H1 (cell line): ENCODE data around the gene SULF2. TPM values are rescaled to one million over a fixed set of nuclear protein-coding genes. Genes with fewer than 3 reads are reported as not detected.

Experiments
- CTCF ChIA-PET: fragments of 300-600 bp; sonication (Branson Sonifier 250); formaldehyde crosslinking; loops from one replicate; lab custom pipeline; 2021; ENCODE audit not compliant: partially characterized antibody; lab: Charles Lee
- POLR2A ChIA-PET: fragments of 300-600 bp; sonication (Branson Sonifier 250); formaldehyde crosslinking; loops from one replicate; lab custom pipeline; 2021; ENCODE audit warnings: inconsistent platforms; ENCODE audit not compliant: partially characterized antibody; lab: Charles Lee
- DNase-seq, 2 experiments: peaks; one replicate each; pipeline versions ENCODE4 v3.0.0 to v3.0.0-alpha.2; 2010 to 2022; ENCODE audit warnings: low spot score in 2 of 2, low read depth in 1 of 2, mixed read lengths in 1 of 2
- FAIRE-seq: peaks from 2 replicates; lab custom pipeline; 2011; peaks lifted over from hg19 to GRCh38; lab: Jason Lieb, UNC
- H2AFZ ChIP-seq: 2 replicates; pipeline ENCODE4 v1.8.1; 2012; ENCODE audit warnings: low read length, inconsistent platforms
- H2AK5ac ChIP-seq: 2 replicates; pipeline ENCODE4 v1.6.1; 2013; ENCODE audit warnings: low read depth, low read length
- H2BK120ac ChIP-seq: replicated peaks from 2 replicates; pipeline ENCODE3; 2013; ENCODE audit warnings: low read depth, low read length, inconsistent platforms
- H2BK12ac ChIP-seq: 2 replicates; pipeline ENCODE4 v1.6.1; 2013; ENCODE audit warnings: low read depth, low read length
- H2BK15ac ChIP-seq: 2 replicates; pipeline ENCODE4 v1.6.1; 2013; ENCODE audit warnings: low read length
- H2BK20ac ChIP-seq: 2 replicates; pipeline ENCODE4 v1.6.1; 2013; ENCODE audit warnings: low read length
- H2BK5ac ChIP-seq: 2 replicates; pipeline ENCODE4 v1.6.1; 2013; ENCODE audit warnings: low read depth, low read length
- H3K14ac ChIP-seq: 2 replicates; pipeline ENCODE4 v1.6.1; 2013; ENCODE audit warnings: inconsistent platforms; ENCODE audit not compliant: insufficient read length
- H3K18ac ChIP-seq: 2 replicates; pipeline ENCODE4 v1.6.1; 2013; ENCODE audit warnings: low read length; ENCODE audit errors: extremely low read depth
- H3K23ac ChIP-seq: 2 replicates; pipeline ENCODE4 v1.6.1; 2013; ENCODE audit warnings: inconsistent platforms; ENCODE audit not compliant: insufficient read length
- H3K23me2 ChIP-seq: 2 replicates; pipeline ENCODE4 v1.6.1; 2013; ENCODE audit warnings: low read depth, low read length
- H3K27ac ChIP-seq: 2 replicates; pipeline ENCODE4 v1.6.1; 2011; ENCODE audit warnings: low read depth, low read length, inconsistent platforms
- H3K27me3 ChIP-seq, 4 experiments: replicated peaks in 1 of 4; 1 replicate in 1 of 4; 2 replicates in 3 of 4; pipeline versions ENCODE4 v1.6.1 to v1.8.1; 2011 to 2013; ENCODE audit warnings: low read length in 3 of 4, mild to moderate bottlenecking in 3 of 4, inconsistent platforms in 2 of 4, mixed read lengths in 2 of 4, moderate library complexity in 1 of 4; ENCODE audit not compliant: control insufficient read depth in 3 of 4, insufficient read depth in 3 of 4; ENCODE audit errors: extremely low read depth in 1 of 4
- H3K36me3 ChIP-seq, 4 experiments: 2 replicates each; pipeline versions ENCODE4 v1.6.1 to v1.8.1; 2011 to 2013; ENCODE audit warnings: mild to moderate bottlenecking in 4 of 4, low read length in 3 of 4, moderate library complexity in 2 of 4, control low read depth in 1 of 4, inconsistent platforms in 1 of 4; ENCODE audit not compliant: insufficient read depth in 4 of 4, control insufficient read depth in 2 of 4
- H3K4ac ChIP-seq: replicated peaks from 2 replicates; pipeline ENCODE3; 2013; ENCODE audit warnings: low read length, low read depth, mixed read lengths, inconsistent platforms; ENCODE audit not compliant: insufficient read length
- H3K4me1 ChIP-seq, 4 experiments: replicated peaks in 1 of 4; 1 replicate in 1 of 4; 2 replicates in 3 of 4; pipeline versions ENCODE4 v1.6.1 to v1.8.1; 2011 to 2013; ENCODE audit warnings: low read length in 3 of 4, inconsistent platforms in 2 of 4, mixed read lengths in 1 of 4; ENCODE audit not compliant: insufficient read depth in 4 of 4, control insufficient read depth in 3 of 4
- H3K4me2 ChIP-seq, 2 experiments: 2 replicates each; pipeline versions ENCODE4 v1.6.1 to v1.8.1; 2011 to 2013; ENCODE audit warnings: low read depth in 2 of 2, low read length in 2 of 2, control low read depth in 1 of 2, inconsistent platforms in 1 of 2, mild to moderate bottlenecking in 1 of 2; ENCODE audit not compliant: insufficient read depth in 1 of 2
- H3K4me3 ChIP-seq, 4 experiments: fragments of 200-600, 300-600 bp in 1 of 4; sonication (generic), shearing (Covaris generic), sonication (Bioruptor Twin) in 1 of 4; 2 replicates each; pipeline versions ENCODE4 v1.5.1 to v1.8.1; 2011 to 2016; ENCODE audit warnings: low read length in 4 of 4, low read depth in 3 of 4, control low read depth in 2 of 4, inconsistent platforms in 2 of 4, mild to moderate bottlenecking in 2 of 4, mixed read lengths in 1 of 4, moderate library complexity in 1 of 4; ENCODE audit not compliant: insufficient read depth in 2 of 4; ENCODE audit errors: extremely low read depth in 1 of 4
- H3K56ac ChIP-seq: replicated peaks from 2 replicates; pipeline ENCODE3; 2013; ENCODE audit warnings: low read depth, mild to moderate bottlenecking, mixed read lengths, low read length, inconsistent platforms; ENCODE audit not compliant: insufficient read length
- H3K79me1 ChIP-seq: 2 replicates; pipeline ENCODE4 v1.6.1; 2013; ENCODE audit warnings: low read depth, low read length, control low read depth
- H3K79me2 ChIP-seq, 2 experiments: 2 replicates each; pipeline versions ENCODE4 v1.6.1 to v1.8.1; 2012 to 2013; ENCODE audit warnings: low read length in 2 of 2, mild to moderate bottlenecking in 2 of 2, inconsistent platforms in 1 of 2; ENCODE audit not compliant: insufficient read depth in 2 of 2, control insufficient read depth in 1 of 2
- H3K9ac ChIP-seq, 4 experiments: replicated peaks in 1 of 4; 1 replicate in 1 of 4; 2 replicates in 3 of 4; pipeline versions ENCODE4 v1.6.1 to v1.8.1; 2011 to 2013; ENCODE audit warnings: low read depth in 3 of 4, low read length in 3 of 4, control low read depth in 2 of 4, mild to moderate bottlenecking in 2 of 4, moderate library complexity in 2 of 4, inconsistent platforms in 1 of 4; ENCODE audit errors: extremely low read depth in 1 of 4
- H3K9me3 ChIP-seq, 2 experiments: 2 replicates each; pipeline versions ENCODE4 v1.6.1 to v1.8.1; 2012 to 2013; ENCODE audit warnings: mild to moderate bottlenecking in 2 of 2, moderate library complexity in 2 of 2, control low read depth in 1 of 2, inconsistent platforms in 1 of 2, low read depth in 1 of 2, low read length in 1 of 2, mixed read lengths in 1 of 2; ENCODE audit not compliant: insufficient read depth in 2 of 2
- H4K20me1 ChIP-seq, 2 experiments: replicated peaks in 1 of 2; 2 replicates each; pipeline versions ENCODE3 to v1.8.1; 2011 to 2013; ENCODE audit warnings: inconsistent platforms in 2 of 2, low read length in 2 of 2, mild to moderate bottlenecking in 1 of 2; ENCODE audit not compliant: insufficient read depth in 2 of 2, control insufficient read depth in 1 of 2
- H4K5ac ChIP-seq: 2 replicates; pipeline ENCODE4 v1.6.1; 2013; ENCODE audit warnings: low read length, low read depth, mixed read lengths, inconsistent platforms; ENCODE audit not compliant: insufficient read length
- H4K8ac ChIP-seq: 2 replicates; pipeline ENCODE4 v1.8.0; 2013; ENCODE audit warnings: mild to moderate bottlenecking, moderate library complexity, low read length, inconsistent platforms; ENCODE audit not compliant: insufficient read depth; ENCODE audit errors: extremely low read depth
- H4K91ac ChIP-seq: replicated peaks from 2 replicates; pipeline ENCODE3; 2013; ENCODE audit warnings: low read length, mixed read lengths, inconsistent platforms; ENCODE audit not compliant: insufficient read length
- ASH2L ChIP-seq: fragments of 200-600, 300-600 bp; sonication (generic); IDR thresholded peaks from one replicate; pipeline ENCODE4 v1.7.1; 2017; ENCODE audit warnings: low read length
- BRCA1 ChIP-seq: IDR thresholded peaks from 2 replicates; pipeline ENCODE4 v1.6.1; 2012; ENCODE audit warnings: low read depth, low read length, improper control_type of control experiment
- CTBP2 ChIP-seq: IDR thresholded peaks from 2 replicates; pipeline ENCODE4 v1.7.0; 2011; ENCODE audit warnings: borderline replicate concordance, mild to moderate bottlenecking, moderate library complexity, mixed read lengths, low read length; ENCODE audit not compliant: insufficient read depth, insufficient read length
- KDM1A ChIP-seq: fragments of 200-600, 300-600 bp; sonication (generic); IDR thresholded peaks from 2 replicates; pipeline ENCODE4 v1.7.1; 2016; ENCODE audit warnings: mild to moderate bottlenecking, low read length, borderline replicate concordance
- MAFK ChIP-seq: IDR thresholded peaks from 2 replicates; pipeline ENCODE4 v1.6.1; 2012; ENCODE audit warnings: low read depth, mild to moderate bottlenecking, improper control_type of control experiment, low read length
- RAD21 ChIP-seq, 2 experiments: IDR thresholded peaks in 1 of 2; conservative IDR thresholded peaks in 1 of 2; 2 replicates each; pipeline ENCODE4 v1.6.1; 2011; ENCODE audit warnings: low read depth in 2 of 2, low read length in 2 of 2, improper control_type of control experiment in 1 of 2, inconsistent platforms in 1 of 2, mild to moderate bottlenecking in 1 of 2, moderate library complexity in 1 of 2
- RNF2 ChIP-seq: fragments of 200-900, 300-1000 bp; sonication (generic); IDR thresholded peaks from 2 replicates; pipeline ENCODE4 v1.7.1; 2016; ENCODE audit warnings: borderline replicate concordance, low read depth, mild to moderate bottlenecking, antibody characterized with exemption, low read length; ENCODE audit not compliant: poor library complexity, severe bottlenecking; ENCODE audit errors: missing control alignments
- SP1 ChIP-seq: IDR thresholded peaks from 2 replicates; pipeline ENCODE4 v1.6.1; 2011; ENCODE audit warnings: low read depth, low read length
- SP2 ChIP-seq: IDR thresholded peaks from 2 replicates; pipeline ENCODE4 v1.6.1; 2012; ENCODE audit warnings: mild to moderate bottlenecking, low read length, inconsistent platforms
- WGBS, 2 experiments: shearing (Covaris generic) in 1 of 2; methylation state at CpG; one replicate each; pipeline versions ENCODE4 v1.1.6 to v1.1.7; 2013 to 2015; ENCODE audit warnings: low lambda C conversion rate in 2 of 2, mixed read lengths in 2 of 2, inconsistent platforms in 1 of 2, low coverage in 1 of 2, missing lambda C conversion rate in 1 of 2; ENCODE audit not compliant: insufficient replicate concordance in 2 of 2, insufficient coverage in 1 of 2, insufficient read length in 1 of 2; ENCODE audit errors: extremely low coverage in 1 of 2, missing lambda C conversion rate in 1 of 2; 5-methylcytosine and 5-hydroxymethylcytosine counted together
- polyA plus RNA-seq, 7 experiments: library from polyadenylated mRNA; depleted of rRNA in 3 of 7; stranded (reverse) in 5 of 7; unstranded in 2 of 7; fragments of >200 nt in 5 of 7; fragments of 200-250 nt in 2 of 7; gene quantifications; 1 replicate in 5 of 7; 2 replicates in 1 of 7; 4 replicates in 1 of 7; pipeline versions ENCODE4 v1.2.1 to v1.2.3, GENCODE V29; 2011 to 2013; ENCODE audit warnings: missing spikeins in 2 of 7, mixed read lengths in 2 of 7
- total RNA-seq: library from RNA; stranded (reverse); fragmentation: NEBNext Ultra II Directional; extraction: Animal tissue kit (Norgen Biotek cat#: 25700); gene quantifications from 2 replicates; pipeline ENCODE4 v1.2.1, GENCODE V29; 2021
- TF ChIP-seq, protein P1 (sequence below): IDR thresholded peaks from 2 replicates; pipeline ENCODE4 v1.6.1; 2011; ENCODE audit warnings: low read length, improper control_type of control experiment

SULF2 gene
- total and polyA plus RNA-seq, 2 of the 8 experiments (the other 6 are each of a cell fraction or from before 2014, with no cell fraction given), result 15.7 to 28.2 TPM

DNA sequence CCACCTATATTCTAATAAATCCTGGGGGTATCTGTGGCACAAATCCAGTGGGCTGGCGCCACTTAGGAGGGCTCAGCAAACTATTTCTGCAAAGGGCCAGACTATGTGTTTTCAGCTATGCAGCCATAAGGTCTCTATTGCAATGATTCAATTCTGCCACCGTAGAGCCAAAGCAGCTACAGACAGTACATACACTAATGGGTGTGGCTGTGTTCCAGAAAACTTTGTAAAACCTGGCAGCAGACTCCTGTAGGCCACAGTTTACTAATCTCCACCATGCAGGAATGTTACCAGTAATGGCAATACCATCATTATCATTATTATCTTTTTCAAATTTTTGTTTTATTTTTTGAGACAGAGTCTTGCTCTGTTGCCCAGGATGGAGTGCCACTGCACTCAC, 65.7 kb downstream of the SULF2 start:
- Histone ChIP-seq H3K18ac (no peak overlapping the region), H3K9me3 (0 out of 4 replicates have a peak, but pooled peaks cover 3% of the 10 kb centered on the region in 2 experiments), H3K23me2 (no peaks in the 10 kb centered on the region), H3K27me3 (no peaks in the 10 kb centered on the region), H4K20me1 (no peaks in the 10 kb centered on the region), H3K56ac (no peak overlapping the region), H2BK20ac (no peak overlapping the region), H4K8ac (no peak overlapping the region), H2AK5ac (no peak overlapping the region), H3K79me2 (no peaks in the 10 kb centered on the region), H2BK120ac (no peak overlapping the region), H3K23ac (no peak overlapping the region), H3K4me2 (no peak overlapping the region), H3K27ac (no peak overlapping the region), H3K4me1 (no peaks in the 10 kb centered on the region), H4K5ac (no peak overlapping the region), H2BK15ac (no peak overlapping the region), H2BK5ac (no peak overlapping the region), H3K4me3 (no peak overlapping the region), H3K36me3 (no peaks in the 10 kb centered on the region), H3K9ac (no peak overlapping the region), H3K79me1 (no peaks in the 10 kb centered on the region), H2AFZ (no peak overlapping the region), H3K14ac (no peak overlapping the region), H3K4ac (no peak overlapping the region), H2BK12ac (no peak overlapping the region), H4K91ac (no peak overlapping the region)
- FAIRE-seq, result no peak
- ChIA-PET CTCF (interaction anchor here (0.5 to 1.4 kb wide), 2 partner anchors 56 to 66 kb away, joined by 3 to 4 read pairs; no protein-coding TSS in a partner anchor), POLR2A (no interaction called here)
- WGBS, 2 experiments, result 90% methylated on average over 2 of the region's 2 CpGs; no CpG with 5 or more reads in 1 of the 2 experiments
- TF ChIP-seq ASH2L (no peak), SP2 (no peak), BRCA1 (no peak), KDM1A (no peak), MAFK (no peak), RNF2 (no peak), SP1 (no peak), CTBP2 (no peak), RAD21 (IDR thresholded peaks at IDR 0.05 in 1 of 2, conservative IDR thresholded peaks at IDR 0.05 in 1 of 2; ENCODE audit: low read depth in 2 of 2, low read length in 2 of 2) (no peak)
- TF ChIP-seq, protein P1, sequence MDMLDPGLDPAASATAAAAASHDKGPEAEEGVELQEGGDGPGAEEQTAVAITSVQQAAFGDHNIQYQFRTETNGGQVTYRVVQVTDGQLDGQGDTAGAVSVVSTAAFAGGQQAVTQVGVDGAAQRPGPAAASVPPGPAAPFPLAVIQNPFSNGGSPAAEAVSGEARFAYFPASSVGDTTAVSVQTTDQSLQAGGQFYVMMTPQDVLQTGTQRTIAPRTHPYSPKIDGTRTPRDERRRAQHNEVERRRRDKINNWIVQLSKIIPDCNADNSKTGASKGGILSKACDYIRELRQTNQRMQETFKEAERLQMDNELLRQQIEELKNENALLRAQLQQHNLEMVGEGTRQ, result no peak
- DNase-seq, result no peak
